ENCODE data around the gene GPA33.

The GPA33 gene

DNA sequence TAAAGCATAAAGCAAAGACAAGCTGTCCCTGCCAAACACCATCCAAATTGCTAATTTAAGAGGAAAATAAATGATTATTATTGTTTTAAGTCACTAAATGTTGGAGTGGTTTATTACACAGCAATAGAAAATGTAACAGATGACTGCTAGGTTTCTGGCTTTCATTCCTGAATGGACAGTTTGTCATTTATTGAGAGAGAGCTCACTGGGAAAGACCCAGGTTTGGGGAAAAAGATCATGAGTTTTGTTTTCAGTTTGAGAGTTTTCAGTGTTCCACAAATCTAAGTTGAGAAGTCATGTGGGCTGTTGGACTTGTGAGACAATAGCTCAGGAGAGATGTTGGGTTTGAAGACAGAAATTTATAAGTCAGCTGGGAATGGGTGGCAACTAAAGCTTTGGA, 5.4 kb downstream of the GPA33 start:
- no peak for DNase-seq

DNA sequence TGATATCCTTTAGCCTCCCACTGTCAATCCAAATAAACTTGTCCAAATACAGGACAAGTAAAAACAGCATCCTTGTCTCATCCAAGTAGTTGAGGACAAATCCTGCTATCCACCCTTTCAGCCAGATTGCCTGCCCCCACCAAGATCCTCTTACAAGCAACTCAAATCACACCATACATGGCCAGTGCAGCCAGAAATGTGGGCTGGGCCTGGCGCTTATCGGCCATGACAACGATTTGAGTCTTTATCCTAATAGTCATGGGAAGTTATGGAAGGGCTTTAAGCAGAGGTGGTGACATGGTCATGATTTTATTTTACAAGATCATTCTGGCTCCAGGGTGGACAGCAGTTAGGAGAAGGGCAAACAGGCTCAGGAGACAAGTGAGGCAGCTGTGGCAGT, 6.3 kb downstream of the GPA33 start:
- no peak for DNase-seq

- no peak for DNase-seq
Observed at GRCh38 chr1:167083066-167083665, 7.0 kb downstream of the GPA33 start.

- DNase-seq, result peak; percentile 72
Observed at GRCh38 chr1:167082511-167083027, 7.6 kb downstream of the GPA33 start.

DNA sequence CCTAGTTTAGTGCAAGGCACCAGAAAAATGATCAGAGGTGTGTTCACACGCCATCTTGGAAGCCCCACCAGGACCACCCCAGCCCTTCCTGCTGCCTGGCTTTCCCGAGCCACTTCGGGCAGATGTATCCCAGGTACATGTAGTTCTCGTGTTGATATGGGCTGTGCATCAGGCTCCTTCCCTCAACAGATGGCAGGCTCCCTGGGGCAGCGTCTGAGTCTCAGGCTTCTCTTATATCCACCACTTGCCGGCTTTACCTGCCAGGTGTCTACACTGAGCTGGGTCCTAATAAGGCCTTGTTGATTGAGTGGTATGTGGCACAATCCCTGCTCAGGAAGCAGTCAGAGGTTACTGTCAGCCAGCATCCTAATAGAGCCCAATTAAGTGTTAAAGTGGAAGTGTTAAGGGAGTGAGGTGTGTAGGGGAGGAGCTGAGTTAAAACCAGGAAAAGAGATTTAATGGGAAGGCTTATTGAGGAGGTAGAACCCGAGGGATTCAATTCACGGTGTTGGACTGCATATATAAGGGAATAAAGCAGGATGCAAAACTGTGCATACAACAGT, 8.5 kb downstream of the GPA33 start:
- no peak for DNase-seq

- no peak for DNase-seq
Observed at GRCh38 chr1:167077868-167078210, 12.3 kb downstream of the GPA33 start.

- no peak for DNase-seq
Observed at GRCh38 chr1:167077128-167077867, 12.9 kb downstream of the GPA33 start.

DNA sequence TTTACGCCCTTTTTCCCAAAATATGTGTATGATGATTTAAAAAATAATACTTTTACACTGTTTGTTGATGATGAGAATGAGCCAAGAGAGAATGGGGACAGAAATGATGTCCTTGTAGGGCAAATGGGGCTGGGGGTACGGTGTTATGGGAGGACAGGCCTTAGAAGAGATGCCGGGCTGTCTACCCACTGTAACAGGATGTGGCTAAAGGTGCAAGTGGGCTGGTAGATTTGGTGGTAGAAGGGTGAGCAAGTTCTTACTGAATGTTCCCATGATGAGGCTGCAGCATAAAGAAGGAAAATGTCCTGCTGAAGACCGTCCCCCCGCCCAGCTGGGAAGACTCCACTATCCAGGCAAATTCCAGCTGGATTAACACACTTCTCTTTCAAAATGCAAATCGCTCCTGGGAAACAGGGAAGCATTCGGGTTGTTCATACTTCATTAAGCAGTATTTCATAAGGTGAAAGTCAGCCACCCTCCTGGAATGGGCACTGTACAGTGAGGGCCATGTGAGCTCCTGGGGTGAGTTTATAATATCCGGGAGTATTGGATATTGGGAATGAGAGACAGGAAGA, 14.0 kb downstream of the GPA33 start:
- no peak for DNase-seq

GRCh38 chr1:167071286-167071685, 18.9 kb downstream of the GPA33 start:
- no peak for DNase-seq

DNA sequence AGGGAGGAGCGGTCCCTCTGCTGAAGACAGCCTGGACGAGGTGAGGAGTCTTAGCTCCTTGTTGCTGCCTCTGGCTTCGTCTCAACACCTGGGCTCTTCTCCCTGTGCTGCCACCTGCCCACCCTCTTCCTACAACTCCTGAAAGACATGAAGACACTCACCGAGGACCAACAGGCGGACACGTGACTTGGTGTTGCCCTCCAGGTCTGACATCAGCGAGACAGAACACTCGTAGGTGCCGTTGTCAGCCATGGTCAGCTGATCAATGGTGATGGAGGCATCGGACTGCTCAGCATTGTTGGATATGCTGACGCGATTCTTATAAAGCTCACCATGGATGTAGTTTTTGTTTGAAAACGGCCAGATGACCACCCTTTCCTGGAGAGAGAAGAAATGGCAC, 21.4 kb downstream of the GPA33 start:
- no peak for DNase-seq

DNA sequence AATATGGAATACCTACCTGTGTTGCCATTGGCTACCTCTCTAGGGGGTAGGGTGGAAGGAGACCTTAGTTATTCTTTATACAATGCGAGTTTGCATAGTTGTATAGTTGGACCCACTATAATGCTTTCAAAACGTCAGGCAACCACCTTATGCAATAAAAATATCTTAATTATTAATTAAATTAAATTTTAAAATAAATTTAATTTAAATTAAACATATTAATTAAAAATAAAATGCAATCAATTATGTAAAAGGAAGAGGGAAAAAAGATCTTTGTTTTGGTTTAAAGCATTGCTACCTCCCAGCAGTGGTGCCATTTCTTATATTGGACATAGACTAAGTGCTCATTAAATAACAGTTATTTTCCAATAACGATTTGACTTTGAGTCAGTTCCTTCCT, 22.3 kb downstream of the GPA33 start:
- DNase-seq, result no peak

- DNase-seq, result peak; percentile 90
Observed at GRCh38 chr1:167066333-167067122, 23.6 kb downstream of the GPA33 start.

DNA sequence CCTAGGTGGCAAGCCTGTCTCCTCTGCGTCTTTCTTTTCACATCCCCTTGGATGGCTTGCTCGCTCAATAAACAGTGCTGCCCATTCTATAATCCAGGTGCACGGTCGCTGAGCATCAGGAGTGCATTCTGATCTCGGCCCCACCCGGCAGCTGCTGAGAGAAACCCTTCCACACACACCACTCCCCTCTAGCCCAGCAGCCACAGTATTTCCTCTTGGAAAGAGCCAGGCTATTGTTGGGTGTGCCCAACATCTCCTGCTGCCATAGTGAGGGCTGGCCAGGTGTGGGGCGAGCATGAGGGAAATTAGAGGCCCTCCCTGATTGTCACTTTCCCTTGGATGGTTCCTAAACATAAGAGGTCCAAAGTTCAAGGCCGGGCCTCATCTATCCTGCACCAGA, 24.7 kb downstream of the GPA33 start:
- DNase-seq, result peak; percentile 50

DNA sequence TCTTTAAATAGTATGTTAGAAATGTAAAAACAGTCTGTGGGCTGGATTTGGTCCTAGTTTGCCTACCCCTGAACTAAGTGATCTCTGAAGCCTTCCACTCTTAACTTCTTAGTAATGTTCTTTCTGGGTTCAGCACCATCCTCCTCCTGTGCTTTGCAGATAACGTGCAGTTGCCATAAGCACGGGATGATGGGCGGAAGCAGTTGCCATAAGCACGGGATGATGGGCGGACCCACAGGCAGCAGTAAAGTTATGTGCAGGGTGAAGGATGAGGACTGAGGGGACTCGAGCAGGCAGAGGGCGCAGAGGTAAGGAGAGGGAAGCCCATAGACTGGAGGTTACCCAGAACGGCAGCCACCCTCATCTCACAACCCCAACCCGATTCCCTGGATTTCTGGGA, 25.6 kb downstream of the GPA33 start:
- peak; percentile 37 for DNase-seq

DNA sequence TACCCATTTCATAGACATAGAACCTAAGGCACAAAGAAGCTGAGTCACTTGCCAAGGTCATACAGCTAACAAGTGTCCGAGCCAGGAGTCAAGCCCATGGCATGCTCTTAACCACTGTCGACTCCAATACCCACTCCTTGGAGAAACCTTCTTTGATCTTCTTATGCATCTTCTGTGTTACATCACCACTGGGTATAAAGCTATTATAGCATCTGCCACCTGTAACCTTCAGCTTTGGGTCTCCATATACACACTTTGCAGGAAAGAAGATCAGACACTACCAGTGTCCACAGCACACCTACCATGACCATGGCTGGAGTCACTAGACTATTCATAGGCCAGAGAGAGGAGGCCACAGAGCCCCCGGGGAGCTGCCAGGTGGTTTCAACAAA, 29.1 kb downstream of the GPA33 start:
- DNase-seq, result peak; percentile 20

- DNase-seq, result peak; percentile 35
Observed at GRCh38 chr1:167060141-167061072, 29.8 kb downstream of the GPA33 start.

GRCh38 chr1:167059809-167060107, 30.4 kb downstream of the GPA33 start:
- no peak for DNase-seq

- peak; percentile 80 for DNase-seq
Observed at GRCh38 chr1:167059045-167059808, 30.9 kb downstream of the GPA33 start.

DNA sequence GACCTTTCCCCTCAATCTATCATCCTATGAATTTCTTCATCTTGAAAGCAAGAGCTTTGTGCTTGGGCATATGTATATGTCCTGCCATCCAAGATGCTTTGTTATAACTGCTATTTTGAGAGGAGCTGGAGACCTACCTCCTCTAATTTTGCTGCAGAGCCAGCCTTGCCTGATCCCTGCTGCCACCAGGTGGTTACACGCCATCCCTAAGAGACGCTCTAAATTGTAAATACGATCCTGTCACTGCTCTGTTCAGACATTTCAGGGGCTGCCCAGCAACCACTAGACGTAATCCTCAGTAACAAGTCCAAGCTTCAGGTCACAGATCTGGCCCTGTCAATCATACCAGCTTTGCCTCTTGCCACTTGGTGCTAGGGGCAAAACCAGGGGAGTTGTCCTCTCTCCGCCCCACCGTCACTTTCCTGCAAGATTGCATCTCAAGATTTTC, 32.9 kb downstream of the GPA33 start:
- DNase-seq, result peak; percentile 79

- DNase-seq, result peak; percentile 42
Observed at GRCh38 chr1:167056529-167057231, 33.5 kb downstream of the GPA33 start.
